ENCODE measurements around the gene GOLGA8G.
"Not testable (repeated sequence)": the region's sequence is repeated elsewhere in the genome, so short reads cannot be mapped to it uniquely, and the experiment has no call there.

Gene GOLGA8G

GRCh38 chr15:28532954-28533353, at the start of gene GOLGA8G:
GOLGA8G (minus strand) TSS chr15:28532971; CDS start chr15:28532909, 62 bp downstream.
- DNase-seq = not testable (repeated sequence)

DNA sequence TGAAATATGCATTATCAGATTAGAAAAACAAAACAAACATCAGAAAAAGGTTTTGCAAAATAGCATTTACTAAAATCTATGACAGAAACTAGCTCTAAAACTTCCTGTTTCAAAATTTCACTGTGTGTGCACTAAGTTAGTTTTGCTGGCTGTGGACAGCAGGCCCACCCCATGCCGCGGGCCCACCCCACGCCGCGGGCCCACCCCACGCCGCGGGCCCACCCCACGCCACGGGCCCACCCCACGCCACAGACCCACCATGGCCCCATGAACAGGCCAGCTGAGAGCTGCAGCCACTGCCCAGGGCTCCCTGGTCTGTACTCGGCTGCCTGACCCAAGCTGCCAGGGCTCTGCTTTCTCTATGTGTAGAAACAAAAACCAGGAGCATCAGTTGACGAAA, 40.6 kb upstream of the GOLGA8G start:
- DNase-seq = not testable (repeated sequence)

DNA sequence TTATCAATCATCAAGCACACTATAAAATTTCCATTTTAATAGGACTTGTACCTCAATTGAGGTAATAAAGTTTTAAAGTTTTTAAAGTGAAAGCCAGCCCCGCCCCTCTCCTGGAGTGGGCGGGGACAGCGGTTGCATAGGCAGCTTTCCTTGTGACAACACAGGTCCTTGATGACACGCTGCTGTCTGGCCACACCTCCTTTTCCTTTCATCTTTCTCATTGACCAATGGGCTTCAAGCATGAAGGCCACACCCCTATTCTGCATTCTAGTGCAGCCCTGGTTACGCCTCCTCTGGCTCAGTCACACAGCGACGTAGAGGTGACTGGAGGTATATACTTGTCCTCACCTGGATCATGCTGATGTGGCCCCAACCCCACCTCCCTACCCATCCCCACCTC, 20.5 kb upstream of the GOLGA8G start, which contains the start of gene GOLGA6L25:
Gene GOLGA6L25 (plus strand): TSS at position 301 of the 400 bp plus-strand sequence. CDS start 61 bp downstream, at position 362.
- DNase-seq = not testable (repeated sequence)

- DNase-seq = not testable (repeated sequence)
These were observed 17.6 kb downstream of the GOLGA8G start for GRCh38 chr15:28515208-28515607.

DNA sequence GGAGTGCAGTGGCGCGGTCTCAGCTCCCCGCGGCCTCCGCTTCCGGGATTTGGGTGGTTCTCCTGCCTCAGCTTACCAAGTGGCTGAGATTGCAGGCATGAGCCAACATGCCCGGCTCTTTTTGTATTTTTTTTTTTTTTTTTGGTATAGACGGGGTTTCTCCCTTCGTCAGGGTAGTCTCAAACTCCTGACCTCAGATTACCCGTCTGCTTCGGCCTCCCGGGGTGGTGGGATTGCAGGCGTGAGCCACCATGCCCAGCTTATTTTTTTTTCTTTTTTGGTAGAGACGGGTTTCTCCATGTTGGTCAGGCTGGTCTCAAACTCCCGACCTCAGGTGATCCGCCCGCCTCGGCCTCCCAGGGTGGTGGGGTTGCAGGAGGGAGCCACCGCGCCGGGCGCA, 18.6 kb downstream of the GOLGA8G start:
- DNase-seq = not testable (repeated sequence)

DNA sequence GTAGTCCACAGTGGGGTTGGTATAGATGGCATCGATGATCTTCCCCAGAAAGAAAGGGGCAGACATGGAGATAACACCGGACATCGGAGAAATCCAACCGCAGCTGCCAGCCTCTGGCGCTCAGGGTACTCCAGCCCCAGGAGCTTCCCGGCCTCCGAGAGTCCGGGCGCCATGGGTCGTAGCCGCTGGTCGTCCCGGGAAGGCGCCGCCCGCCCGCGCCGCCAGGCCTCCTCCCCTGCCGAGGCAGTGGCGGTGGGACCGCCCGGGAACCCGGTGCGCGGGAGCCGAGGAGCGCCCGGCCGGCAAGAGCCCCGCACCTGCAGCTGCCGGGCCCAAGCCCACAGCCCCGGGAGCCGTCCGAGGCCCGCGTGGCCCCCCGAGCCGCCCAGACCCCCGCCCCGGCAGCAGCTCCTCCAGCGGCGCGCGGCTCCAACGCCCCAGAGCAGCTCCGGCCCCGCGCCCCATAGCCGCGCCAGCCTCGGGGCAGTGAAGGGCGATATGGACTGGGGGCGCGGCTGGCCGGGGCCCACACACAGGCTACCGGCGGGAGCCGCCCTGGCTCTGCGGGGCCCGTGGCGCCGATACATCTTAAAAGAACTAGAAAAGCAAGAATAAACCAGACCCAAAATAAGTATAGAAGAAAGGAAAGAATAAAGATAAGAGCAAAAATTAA, 24.4 kb downstream of the GOLGA8G start:
- not testable (repeated sequence) for DNase-seq

DNA sequence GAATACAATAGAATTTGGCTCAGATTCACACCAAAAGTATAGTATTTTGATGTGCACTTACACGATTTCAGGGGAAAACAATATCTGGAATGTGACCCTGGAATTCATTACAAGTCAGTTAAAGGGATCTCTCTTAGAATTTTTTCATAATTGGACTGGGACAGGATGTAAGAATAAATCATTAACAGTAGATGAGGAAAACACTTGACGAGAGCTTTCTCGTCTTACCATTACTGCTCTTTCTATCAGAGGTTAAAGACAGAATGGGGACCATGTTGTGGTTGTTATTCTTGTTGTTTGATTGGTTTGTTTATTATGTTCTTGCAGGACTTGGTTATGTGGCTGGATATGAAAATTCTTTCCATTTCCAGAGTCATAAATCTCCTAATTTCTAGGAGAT, 51.4 kb downstream of the GOLGA8G start:
- not testable (repeated sequence) for DNase-seq

Data from CD4-positive, alpha-beta T cell treated with Interleukin-4 for 1 hour (primary cell).